HG03097 (cell line): ENCODE measurements around the gene OR2V2.
"Not testable (repeated sequence)": the region's sequence is repeated elsewhere in the genome, so short reads cannot be mapped to it uniquely, and the experiment has no call there.

Experiments used
- ATAC-seq: cut with Tn5 transposase; IDR thresholded peaks from one replicate; pipeline ENCODE4 v1.9.1; 2021; ENCODE audit not compliant: unreplicated experiment, low FRiP score

Gene OR2V2, protein sequence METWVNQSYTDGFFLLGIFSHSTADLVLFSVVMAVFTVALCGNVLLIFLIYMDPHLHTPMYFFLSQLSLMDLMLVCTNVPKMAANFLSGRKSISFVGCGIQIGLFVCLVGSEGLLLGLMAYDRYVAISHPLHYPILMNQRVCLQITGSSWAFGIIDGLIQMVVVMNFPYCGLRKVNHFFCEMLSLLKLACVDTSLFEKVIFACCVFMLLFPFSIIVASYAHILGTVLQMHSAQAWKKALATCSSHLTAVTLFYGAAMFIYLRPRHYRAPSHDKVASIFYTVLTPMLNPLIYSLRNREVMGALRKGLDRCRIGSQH

DNA sequence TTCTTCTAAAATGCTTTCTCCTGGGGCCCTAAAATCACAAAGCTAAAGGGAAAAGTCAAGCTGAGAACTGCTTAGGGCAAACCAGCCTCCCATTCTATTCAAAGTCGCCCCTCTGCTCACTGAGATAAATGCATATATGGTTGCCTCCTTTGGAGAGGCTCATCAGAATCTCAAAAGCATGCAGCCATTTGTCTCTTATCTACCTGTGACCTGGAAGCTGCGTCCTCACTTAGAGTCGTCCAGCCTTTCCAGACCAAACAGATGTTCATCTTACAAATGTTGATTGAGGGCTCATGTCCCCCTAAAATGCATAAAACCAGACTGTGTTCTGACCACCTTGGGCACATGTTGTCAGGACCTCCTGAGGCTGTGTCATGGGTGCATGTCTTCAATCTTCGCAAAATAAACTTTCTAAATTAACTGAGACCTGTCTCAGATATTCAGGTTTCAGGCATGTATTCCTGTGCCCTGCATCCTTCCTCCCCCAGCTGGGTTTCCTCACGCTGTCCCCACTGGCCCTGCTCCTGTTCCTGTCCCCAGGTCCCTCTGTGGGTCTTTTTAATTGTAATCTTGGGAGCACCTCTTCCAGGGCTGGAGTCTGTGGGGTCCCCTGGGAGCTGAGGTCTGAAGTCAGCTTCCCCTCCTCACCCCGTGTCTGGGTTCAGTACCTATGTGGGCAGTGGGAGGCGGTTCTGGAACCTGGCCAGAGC lies at the start of gene OR2V2:
OR2V2 (plus strand) TSS at position 660 of the 710 bp plus-strand sequence. CDS start 7,357 bp downstream, outside the sequence.
- ATAC-seq, result not testable (repeated sequence)

DNA sequence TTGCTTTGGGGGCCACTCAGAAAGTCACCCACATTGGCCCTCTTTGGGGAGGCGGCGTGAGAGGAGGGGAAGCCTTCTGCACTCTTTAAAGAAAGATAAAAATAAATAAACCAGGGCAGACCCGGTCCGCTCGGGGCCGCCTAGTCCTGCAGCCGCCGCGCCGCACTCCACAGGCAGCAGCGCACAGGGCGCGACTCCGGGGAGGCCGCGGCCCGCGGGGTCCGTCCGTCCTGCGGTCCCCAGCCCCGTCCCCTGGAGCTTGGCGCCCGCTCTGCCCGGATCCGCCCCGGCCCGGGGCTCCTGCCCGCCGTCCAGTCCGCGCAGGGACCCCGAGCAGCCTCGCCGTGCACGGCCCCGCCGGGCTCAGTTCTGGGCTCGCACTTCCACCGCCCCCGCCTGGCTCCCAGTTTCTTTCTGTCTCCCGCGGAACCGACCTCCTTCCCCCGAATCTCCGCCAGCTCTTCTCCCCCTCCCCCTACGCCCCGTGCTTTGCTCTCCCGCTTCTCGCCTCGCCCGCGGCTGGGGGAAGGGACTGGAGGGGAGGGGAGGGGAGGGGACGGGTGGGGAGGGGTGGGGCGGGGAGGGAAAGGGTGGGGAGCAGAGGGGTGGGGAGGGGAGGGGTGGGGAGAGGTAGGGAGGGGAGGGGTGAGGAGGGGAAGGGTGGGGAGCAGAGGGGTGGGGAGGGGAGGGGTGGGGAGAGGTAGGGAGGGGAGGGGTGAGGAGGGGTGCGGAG lies 49.5 kb upstream of the OR2V2 start:
- not testable (repeated sequence) for ATAC-seq

DNA sequence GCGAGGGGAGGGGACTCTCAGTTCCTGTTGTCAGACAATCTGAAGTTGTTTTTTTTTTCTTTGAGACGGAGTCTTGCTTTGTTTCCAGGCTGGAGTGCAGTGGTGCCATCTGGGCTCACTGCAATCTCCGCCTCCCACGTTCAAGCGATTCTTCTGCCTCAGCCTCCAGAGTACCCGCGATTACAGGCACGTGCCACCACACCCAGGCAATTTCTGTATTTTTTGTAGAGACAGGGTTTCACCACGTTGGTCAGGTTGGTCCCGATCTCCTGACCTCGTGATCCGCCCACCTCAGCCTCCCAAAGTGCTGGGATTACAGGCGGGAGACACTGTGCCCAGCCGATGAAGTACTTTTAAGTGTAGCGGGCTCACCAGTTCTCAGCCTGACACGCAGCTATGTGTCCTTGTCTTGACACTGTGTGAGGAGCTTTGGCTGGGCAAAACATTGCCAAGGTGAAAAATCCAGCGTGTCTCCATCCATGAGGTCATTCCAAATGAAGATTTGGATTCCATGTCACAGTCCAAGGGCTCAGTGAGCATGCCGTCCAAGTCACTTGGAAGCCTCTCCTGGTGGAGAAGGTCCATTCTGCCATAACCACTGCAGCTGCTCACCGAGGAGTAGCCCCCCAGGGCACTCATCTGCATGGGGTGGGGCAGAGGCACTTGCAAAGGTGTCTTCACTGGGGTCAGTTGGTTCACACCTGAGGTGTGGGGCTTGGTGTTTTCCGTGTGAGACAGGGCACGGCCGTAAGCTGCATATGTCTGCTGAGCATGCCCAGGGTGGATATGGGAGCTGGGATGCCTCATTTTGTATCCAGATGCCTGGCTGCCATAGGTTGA lies 48.4 kb upstream of the OR2V2 start:
- ATAC-seq, result no peak

- no peak for ATAC-seq
Observed at GRCh38 chr5:181099602-181100086, 47.7 kb upstream of the OR2V2 start.

- ATAC-seq, result no peak
Observed at GRCh38 chr5:181100121-181100875, 47.1 kb upstream of the OR2V2 start.

GRCh38 chr5:181101030-181101641 lies 46.2 kb upstream of the OR2V2 start:
- ATAC-seq, result not testable (repeated sequence)

DNA sequence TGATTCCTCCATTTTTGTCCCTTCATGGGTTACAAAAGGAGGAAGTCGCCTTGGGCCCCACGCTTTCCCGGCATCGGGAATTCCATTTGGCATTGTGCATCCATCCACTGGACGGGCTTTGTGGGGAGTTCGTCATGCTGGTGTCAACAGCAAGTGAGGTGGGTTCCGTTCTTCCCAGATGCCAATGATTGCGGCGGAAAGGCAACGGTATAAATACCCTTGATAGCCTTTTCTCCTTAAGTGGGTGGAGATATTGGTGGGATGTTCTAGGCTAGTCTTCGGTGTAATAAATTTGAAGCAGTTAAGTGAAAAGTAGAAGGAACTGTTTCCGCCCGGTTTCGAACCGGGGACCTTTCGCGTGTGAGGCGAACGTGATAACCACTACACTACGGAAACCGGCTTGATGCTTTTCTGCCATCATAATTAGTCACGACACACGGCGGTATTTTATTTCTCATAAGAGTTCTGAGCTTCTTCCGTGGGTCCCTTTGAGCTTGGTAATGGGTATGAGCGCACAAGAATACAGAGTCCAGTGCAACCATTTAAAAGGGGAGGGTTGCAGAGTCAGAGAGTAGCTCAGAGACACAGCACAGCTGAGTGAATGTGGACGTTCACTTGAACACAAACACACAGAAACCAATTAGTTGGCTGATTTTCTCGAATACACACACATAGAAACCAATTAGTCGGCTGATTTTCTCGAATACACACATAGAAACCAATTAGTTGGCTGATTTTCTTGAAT lies 45.3 kb upstream of the OR2V2 start:
- not testable (repeated sequence) for ATAC-seq

- ATAC-seq, result not testable (repeated sequence)
Observed at GRCh38 chr5:181104259-181104568, 43.2 kb upstream of the OR2V2 start.

DNA sequence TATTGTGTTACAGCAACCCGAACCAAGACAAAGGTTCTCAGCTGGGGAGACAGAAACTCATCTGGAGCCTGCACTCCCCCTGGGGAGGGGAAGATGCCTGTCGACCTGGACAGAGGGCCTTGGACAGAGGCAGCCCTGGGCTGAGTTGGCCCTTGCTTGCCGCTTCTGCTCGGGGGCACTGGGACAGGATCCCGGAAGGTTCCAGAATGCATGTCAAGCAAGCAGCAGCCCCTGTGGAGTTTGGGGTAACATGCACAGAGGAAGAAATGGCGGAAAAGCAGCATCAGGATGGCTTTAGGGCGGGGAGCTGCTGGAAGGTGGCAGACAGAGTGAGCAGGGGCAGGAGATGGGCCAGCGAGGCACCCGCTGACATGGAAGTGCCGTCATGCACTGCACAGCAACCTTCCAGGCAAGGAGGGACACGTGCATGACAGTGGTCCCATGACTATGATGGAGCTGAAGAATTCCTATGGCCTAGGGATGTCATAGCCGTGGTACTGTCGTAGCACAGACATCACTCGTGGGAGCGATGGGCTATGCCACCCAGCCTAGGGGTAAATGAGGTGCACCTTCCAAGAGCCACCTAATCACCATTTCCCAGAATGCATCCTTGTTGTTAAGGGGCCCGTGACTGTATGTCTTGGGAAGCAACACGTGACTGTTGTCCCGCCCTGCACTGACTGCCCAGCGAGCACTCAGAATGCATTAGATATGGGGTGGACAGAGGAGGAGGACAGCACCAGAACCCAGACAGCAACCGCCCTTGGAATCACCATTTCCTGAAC lies 42.6 kb upstream of the OR2V2 start:
- not testable (repeated sequence) for ATAC-seq

GRCh38 chr5:181105391-181106025 lies 41.9 kb upstream of the OR2V2 start:
- no peak for ATAC-seq

GRCh38 chr5:181107699-181108098 lies 39.7 kb upstream of the OR2V2 start:
- ATAC-seq, result no peak

DNA sequence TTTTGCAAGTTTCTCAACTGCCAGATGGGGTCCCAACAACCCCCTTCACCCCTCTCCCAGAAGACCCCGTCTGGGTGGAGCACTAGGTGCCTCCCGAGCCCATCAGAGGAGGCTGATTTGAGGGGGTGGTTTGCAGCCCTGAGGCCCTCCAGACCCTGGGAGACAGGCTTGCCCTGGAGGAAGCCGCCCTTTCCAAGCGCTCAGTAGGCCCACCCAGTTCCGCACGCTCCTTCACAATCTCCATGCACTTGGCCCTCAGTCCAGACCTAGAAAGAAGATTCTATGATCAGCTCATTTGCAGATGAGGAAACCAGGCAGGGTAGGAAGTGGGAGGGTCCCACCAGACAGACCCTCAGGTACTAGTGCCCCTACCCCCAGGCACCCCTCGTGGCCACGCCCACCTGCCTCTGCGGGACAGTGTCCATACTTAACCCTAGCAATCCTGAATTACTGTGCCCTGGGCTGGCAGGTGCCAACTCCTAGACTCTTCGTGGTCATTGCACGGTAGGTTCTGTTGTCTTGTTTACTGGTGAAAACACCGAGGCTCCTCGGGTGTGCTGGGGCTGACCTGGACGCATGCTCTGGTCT lies 38.7 kb upstream of the OR2V2 start:
- no peak for ATAC-seq

DNA sequence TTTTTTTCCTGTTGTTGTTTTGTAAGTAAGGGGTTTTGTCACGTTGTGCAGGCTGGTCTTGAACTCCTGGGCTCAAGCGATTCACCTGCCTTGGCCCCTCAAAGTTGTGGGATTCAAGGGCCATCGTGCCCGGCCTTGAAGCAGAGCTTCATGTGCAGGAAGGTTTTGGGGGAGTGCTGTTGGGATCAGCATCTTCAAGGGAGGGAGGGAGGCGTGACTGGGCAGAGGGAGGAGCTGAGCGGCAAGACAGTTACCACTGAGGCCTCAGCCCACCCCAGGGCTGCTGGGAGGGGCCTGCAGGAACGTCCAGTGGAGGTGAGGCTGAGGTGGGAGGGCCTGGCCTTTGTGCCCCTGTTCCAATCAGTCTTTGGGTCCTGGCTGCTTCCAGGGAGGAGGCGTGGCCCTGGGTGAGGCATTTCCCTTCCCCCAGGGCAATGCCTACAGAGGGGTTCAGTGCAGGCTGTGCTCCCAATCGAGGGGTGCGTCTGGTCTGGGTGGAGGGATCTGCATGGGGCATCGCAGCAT lies 37.8 kb upstream of the OR2V2 start:
- ATAC-seq, result no peak

DNA sequence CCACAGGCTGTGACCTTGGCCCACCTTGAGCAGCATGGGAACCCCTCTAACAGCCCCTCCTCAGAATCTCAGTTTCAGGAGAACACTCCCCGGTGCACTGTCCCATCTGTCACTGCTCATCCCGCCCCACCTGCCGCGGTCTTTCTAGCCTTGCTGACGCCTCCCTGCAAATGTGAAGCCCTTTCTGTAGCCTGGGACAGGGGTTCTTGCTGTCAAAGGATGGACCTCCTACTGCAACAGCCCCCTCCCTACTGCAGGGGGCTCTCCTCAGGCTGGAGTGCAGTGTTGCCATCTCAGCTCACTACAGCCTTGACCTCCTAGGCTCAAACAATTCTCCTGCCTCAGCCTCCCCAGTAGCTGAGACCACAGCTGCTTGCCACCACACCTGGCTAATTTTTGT lies 36.4 kb upstream of the OR2V2 start:
- ATAC-seq, result no peak

- no peak for ATAC-seq
Observed at GRCh38 chr5:181112476-181112875, 34.9 kb upstream of the OR2V2 start.

- not testable (repeated sequence) for ATAC-seq
Observed at GRCh38 chr5:181113572-181113971, 33.8 kb upstream of the OR2V2 start.
